HEK293 (cell line): Measurements from ENCODE around the gene PFN3.
A peak's percentile ranks its signal among the peaks of the same experiment; 100 is the strongest.

Experiments used
- INSM2 ChIP-seq: fragments of 450-650 bp; formaldehyde crosslinking; IDR thresholded peaks from 2 replicates; pipeline ENCODE4 v1.5.1; 2016; ENCODE audit warnings: missing biosample characterization, missing genetic modification characterization
- KLF10 ChIP-seq: fragments of 450-650 bp; IDR thresholded peaks from 2 replicates; pipeline ENCODE4 v1.5.1; 2018; ENCODE audit warnings: missing biosample characterization, mild to moderate bottlenecking, missing genetic modification characterization
- KLF7 ChIP-seq: fragments of 450-650 bp; formaldehyde crosslinking; IDR thresholded peaks from 2 replicates; pipeline ENCODE4 v1.5.1; 2016; ENCODE audit warnings: missing biosample characterization, missing genetic modification characterization, borderline replicate concordance
- MEIS1 ChIP-seq: sonication (generic); formaldehyde crosslinking; IDR thresholded peaks from 2 replicates; pipeline ENCODE4 v1.8.1; 2022; ENCODE audit warnings: missing genetic modification reagents, mild to moderate bottlenecking, borderline replicate concordance
- PRDM10 ChIP-seq: fragments of 450-650 bp; formaldehyde crosslinking; IDR thresholded peaks from 2 replicates; pipeline ENCODE4 v1.5.1; 2016; ENCODE audit warnings: missing biosample characterization, missing genetic modification characterization
- SETDB1 ChIP-seq: IDR thresholded peaks from one replicate; pipeline ENCODE4 v1.6.1; 2017; ENCODE audit warnings: mild to moderate bottlenecking, low read length, moderate library complexity, mixed read lengths; ENCODE audit not compliant: insufficient read length
- ZBTB11 ChIP-seq: fragments of 450-650 bp; formaldehyde crosslinking; conservative IDR thresholded peaks from 2 replicates; pipeline ENCODE4 v1.5.1; 2016; ENCODE audit warnings: low read depth, missing biosample characterization, missing genetic modification characterization
- ZBTB44 ChIP-seq: fragments of 450-650 bp; IDR thresholded peaks from 2 replicates; pipeline ENCODE4 v1.5.1; 2018; ENCODE audit warnings: missing biosample characterization, mild to moderate bottlenecking, missing genetic modification characterization
- ZEB2 ChIP-seq: fragments of 450-650 bp; formaldehyde crosslinking; IDR thresholded peaks from 2 replicates; pipeline ENCODE4 v1.5.1; 2016; ENCODE audit warnings: missing biosample characterization, missing genetic modification characterization
- ZIC2 ChIP-seq: fragments of 450-650 bp; formaldehyde crosslinking; IDR thresholded peaks from 2 replicates; pipeline ENCODE4 v1.5.1; 2016; ENCODE audit warnings: missing biosample characterization, missing genetic modification characterization
- ZNF133 ChIP-seq: fragments of 450-650 bp; formaldehyde crosslinking; IDR thresholded peaks from 2 replicates; pipeline ENCODE4 v1.5.1; 2016; ENCODE audit warnings: missing biosample characterization, missing genetic modification characterization
- ZNF148 ChIP-seq: fragments of 450-650 bp; formaldehyde crosslinking; IDR thresholded peaks from 2 replicates; pipeline ENCODE4 v1.5.0; 2017; ENCODE audit warnings: missing biosample characterization, missing genetic modification characterization, borderline replicate concordance
- ZNF157 ChIP-seq: fragments of 450-650 bp; formaldehyde crosslinking; IDR thresholded peaks from 2 replicates; pipeline ENCODE4 v1.5.1; 2016; ENCODE audit warnings: missing biosample characterization, missing genetic modification characterization
- ZNF19 ChIP-seq: fragments of 450-650 bp; formaldehyde crosslinking; IDR thresholded peaks from 2 replicates; pipeline ENCODE4; 2016; ENCODE audit warnings: missing biosample characterization, missing genetic modification characterization, low read depth
- ZNF239 ChIP-seq: fragments of 450-650 bp; formaldehyde crosslinking; IDR thresholded peaks from 2 replicates; pipeline ENCODE4 v1.5.1; 2016; ENCODE audit warnings: missing biosample characterization, missing genetic modification characterization
- ZNF302 ChIP-seq: fragments of 450-650 bp; formaldehyde crosslinking; IDR thresholded peaks from 2 replicates; pipeline ENCODE4 v1.5.1; 2016; ENCODE audit warnings: missing biosample characterization, missing genetic modification characterization, low read depth
- ZNF335 ChIP-seq: fragments of 450-650 bp; formaldehyde crosslinking; conservative IDR thresholded peaks from 2 replicates; pipeline ENCODE4 v1.5.1; 2016; ENCODE audit warnings: missing biosample characterization, missing genetic modification characterization
- ZNF366 ChIP-seq: fragments of 450-650 bp; formaldehyde crosslinking; conservative IDR thresholded peaks from 2 replicates; pipeline ENCODE4 v1.5.1; 2016; ENCODE audit warnings: missing biosample characterization, missing genetic modification characterization
- ZNF514 ChIP-seq: fragments of 450-650 bp; formaldehyde crosslinking; IDR thresholded peaks from 2 replicates; pipeline ENCODE4 v1.5.1; 2016; ENCODE audit warnings: missing biosample characterization, missing genetic modification characterization
- ZNF549 ChIP-seq: fragments of 450-650 bp; IDR thresholded peaks from 2 replicates; pipeline ENCODE4 v1.5.1; 2018; ENCODE audit warnings: missing biosample characterization, missing genetic modification characterization, mild to moderate bottlenecking, inconsistent platforms, moderate library complexity
- ZNF555 ChIP-seq: fragments of 450-650 bp; formaldehyde crosslinking; conservative IDR thresholded peaks from 2 replicates; pipeline ENCODE4 v1.5.1; 2017; ENCODE audit warnings: missing biosample characterization, mild to moderate bottlenecking, missing genetic modification characterization, inconsistent platforms
- ZNF623 ChIP-seq: fragments of 450-650 bp; formaldehyde crosslinking; IDR thresholded peaks from 2 replicates; pipeline ENCODE4 v1.5.1; 2016; ENCODE audit warnings: missing biosample characterization, missing genetic modification characterization
- ZNF704 ChIP-seq: fragments of 450-650 bp; formaldehyde crosslinking; IDR thresholded peaks from 2 replicates; pipeline ENCODE4 v1.5.1; 2016; ENCODE audit warnings: missing biosample characterization, missing genetic modification characterization

Gene PFN3

GRCh38 chr5:177351392-177352329 is 48.8 kb downstream of the PFN3 start, which contains the start of gene LMAN2 (continued):
- TF ChIP-seq ZNF704 (tag by site-specific recombination) (no peak), ZNF549 (tag by site-specific recombination) (no peak), ZNF623 (tag by site-specific recombination) (no peak), ZNF157 (no peak), SETDB1 (no peak), ZNF19 (tag by site-specific recombination) (no peak), ZEB2 (peak; percentile 88), ZNF335 (peak; percentile 100), KLF7 (tag by site-specific recombination) (peak; percentile 86), ZNF366 (tag by site-specific recombination) (no peak), INSM2 (peak; percentile 75; the same call in 1 of the 2 replicates), MEIS1 (CRISPR knock-in tag) (no peak), ZNF302 (no peak), ZIC2 (tag by site-specific recombination) (no peak), ZNF514 (tag by site-specific recombination) (no peak), ZNF148 (tag by site-specific recombination) (no peak), ZBTB44 (tag by site-specific recombination) (peak; percentile 49; the same call in 1 of the 2 replicates), ZNF555 (no peak), ZBTB11 (tag by site-specific recombination) (peak; percentile 99), PRDM10 (tag by site-specific recombination) (peak; percentile 85), ZNF133 (no peak), KLF10 (tag by site-specific recombination) (peak; percentile 65), ZNF239 (no peak)
